Measurements from ENCODE around the gene MRPL20.

DNA sequence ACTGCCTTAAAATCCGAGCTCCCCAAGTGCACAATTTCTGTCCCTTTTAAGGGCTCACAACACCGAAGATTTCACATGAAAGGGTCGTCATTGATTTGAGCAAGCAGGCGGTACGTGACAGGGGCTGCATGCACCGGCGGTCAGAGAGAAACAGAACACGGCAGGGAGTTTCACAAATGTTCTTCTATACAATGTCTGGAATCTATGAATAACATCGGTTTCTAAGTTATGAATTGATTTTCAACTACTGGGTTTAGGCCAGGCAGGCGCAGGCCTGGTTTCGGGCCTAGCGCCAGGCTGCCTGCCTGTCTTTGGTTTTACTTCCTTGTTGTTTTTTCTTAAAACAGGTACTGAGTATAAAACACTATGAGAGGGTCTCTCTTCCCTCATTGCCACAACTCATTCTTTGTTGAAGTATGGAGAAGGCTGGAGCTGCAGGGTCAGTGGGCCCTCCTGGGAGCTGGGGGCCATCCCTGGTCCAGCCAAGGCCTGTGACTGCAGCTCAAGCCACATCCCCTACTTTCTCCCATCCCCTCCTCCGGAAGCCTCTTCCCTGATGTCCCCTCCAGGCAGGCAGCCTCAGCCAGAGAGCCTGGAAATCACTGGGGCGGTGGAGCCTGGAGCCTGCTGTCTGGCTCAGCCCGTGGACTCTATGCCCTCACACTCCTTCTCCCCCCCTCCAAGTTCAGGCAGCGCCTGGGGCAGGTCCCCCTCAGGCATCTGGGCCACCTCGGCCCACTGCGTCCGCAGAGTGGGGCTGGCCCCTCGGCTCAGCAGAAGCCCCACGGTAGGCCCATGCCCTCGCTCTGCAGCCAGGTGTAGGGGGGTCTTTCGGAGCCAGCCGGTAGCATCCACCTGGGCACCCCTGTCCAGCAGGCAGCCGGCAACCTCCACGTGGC is 11.6 kb upstream of the MRPL20 start:
- TF ChIP-seq LEF1 (IDR thresholded peaks at IDR 0.05; ENCODE audit: borderline replicate concordance) (no peak), FOXM1 (IDR thresholded peaks at IDR 0.05; ENCODE audit: borderline replicate concordance) (no peak), ELF4 (IDR thresholded peaks at IDR 0.05) (no peak), NFRKB (IDR thresholded peaks at IDR 0.05) (no peak), ARNT (IDR thresholded peaks at IDR 0.05) (no peak), BHLHE40 (IDR thresholded peaks at IDR 0.05; ENCODE audit: borderline replicate concordance) (no peak), SP1 (IDR thresholded peaks at IDR 0.05) (no peak), TARDBP (IDR thresholded peaks at IDR 0.05) (no peak), L3MBTL2 (conservative IDR thresholded peaks at IDR 0.05) (no peak), SUZ12 (IDR thresholded peaks at IDR 0.05) (no peak), ZNF384 (IDR thresholded peaks at IDR 0.05) (no peak), FOXA1 (IDR thresholded peaks at IDR 0.05) (no peak)
- TF ChIP-seq, protein P1, sequence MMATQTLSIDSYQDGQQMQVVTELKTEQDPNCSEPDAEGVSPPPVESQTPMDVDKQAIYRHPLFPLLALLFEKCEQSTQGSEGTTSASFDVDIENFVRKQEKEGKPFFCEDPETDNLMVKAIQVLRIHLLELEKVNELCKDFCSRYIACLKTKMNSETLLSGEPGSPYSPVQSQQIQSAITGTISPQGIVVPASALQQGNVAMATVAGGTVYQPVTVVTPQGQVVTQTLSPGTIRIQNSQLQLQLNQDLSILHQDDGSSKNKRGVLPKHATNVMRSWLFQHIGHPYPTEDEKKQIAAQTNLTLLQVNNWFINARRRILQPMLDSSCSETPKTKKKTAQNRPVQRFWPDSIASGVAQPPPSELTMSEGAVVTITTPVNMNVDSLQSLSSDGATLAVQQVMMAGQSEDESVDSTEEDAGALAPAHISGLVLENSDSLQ (IDR thresholded peaks at IDR 0.05): no peak
